Activated naive CD4-positive, alpha-beta T cell treated with anti-CD3 and anti-CD28 coated beads, Interleukin-2, amount 10 ng/mL, durations not matched to agents 5 hours and 36 hours (primary cell): ENCODE results near the gene ARHGEF37. TPM values are rescaled to one million over a fixed set of nuclear protein-coding genes. Genes with fewer than 3 reads are reported as not detected.

Source experiments
- total RNA-seq, 2 experiments: library from RNA; stranded (reverse); gene quantifications; one replicate each; pipeline ENCODE4 v1.2.3, GENCODE V29; 2021

The ARHGEF37 gene
- under 1 TPM; 0.28 to 0.51 TPM for total RNA-seq

DNA sequence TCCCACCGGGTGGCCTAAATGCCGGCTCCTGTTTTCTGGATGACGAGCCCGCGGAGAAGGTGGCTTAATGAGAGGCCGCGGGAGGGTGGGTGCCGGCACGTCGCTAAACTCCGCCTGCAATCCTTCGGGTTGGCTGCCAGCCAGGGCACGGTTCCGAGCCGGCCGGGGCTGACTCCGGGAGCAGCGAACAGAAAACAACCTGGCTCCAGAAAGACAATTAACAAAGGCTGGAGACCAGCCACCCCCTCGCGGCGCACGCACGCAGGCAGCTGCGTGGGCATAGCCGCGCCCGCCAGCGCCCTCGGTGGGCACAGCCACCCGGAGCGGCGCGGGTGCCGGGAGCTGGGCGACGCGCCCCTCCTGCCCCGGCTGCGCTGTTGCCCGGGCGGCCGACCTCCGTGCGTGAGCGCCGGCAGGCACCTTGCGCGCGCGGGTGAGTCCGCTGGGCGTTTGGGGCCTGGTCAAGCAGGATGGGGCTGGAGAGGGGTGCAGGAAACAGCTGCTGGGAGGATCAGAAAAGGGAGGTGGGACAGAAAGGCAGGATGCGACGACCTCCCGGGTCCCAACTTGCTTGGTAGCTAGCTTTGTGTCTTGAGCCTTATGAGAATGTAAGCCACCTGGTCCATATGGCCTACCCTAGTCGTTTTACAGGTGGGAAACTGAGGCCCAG lies at the start of gene ARHGEF37:
TSS of gene ARHGEF37 (plus strand) at position 307 of the 670 bp plus-strand sequence. CDS start 16,272 bp downstream, outside the sequence.

DNA sequence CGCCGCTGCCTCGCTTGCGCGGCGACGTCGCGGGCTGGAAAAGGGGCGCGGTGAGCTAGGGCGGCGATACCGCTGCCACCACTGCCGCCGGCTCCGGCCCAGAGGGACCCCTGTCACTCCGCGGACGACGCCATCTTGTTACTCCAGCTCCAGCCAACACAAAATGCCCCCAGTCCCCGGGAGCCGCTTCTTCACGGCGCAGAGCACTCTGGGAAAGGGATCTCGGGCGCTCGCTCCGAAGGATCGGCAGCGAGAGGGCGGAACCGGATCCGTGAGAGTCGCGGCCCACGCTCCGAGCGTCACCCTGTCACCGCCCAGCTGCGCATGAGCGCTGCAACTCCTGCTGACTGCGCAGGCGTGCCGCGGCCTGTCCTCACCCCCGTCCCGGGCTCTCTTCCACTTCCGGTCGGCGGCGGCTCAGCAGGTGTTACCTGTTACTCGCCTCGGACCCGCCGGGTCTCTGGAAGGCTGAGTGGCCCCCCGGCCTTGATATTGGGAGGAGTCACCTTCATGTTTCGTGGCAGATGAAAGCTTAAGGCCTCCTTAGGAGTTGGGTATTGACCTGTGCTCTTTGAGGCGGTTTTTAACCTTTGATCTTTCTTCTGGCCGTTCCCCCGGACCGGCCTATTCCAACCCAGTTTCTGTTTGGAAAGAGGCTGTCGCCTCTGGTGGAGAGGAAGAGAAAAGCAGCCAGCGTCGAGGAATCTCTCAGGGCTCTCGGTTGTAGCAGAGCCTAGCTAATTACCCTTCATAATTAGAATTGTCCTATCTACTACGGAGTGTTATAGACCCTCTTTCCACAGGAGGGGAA lies 29.9 kb upstream of the ARHGEF37 start, which contains the start of gene CSNK1A1:
TSS of gene CSNK1A1 (minus strand) at position 213 of the 811 bp plus-strand sequence. CDS start 475 bp downstream, outside the sequence.

Other genes starting within 250 kb of the ARHGEF37 start
- 10 to 100 TPM; 34.1 to 38.7 TPM for gene GRPEL2, start 236.0 kb upstream of the ARHGEF37 start, total RNA-seq
- gene PCYOX1L, start 223.5 kb upstream of the ARHGEF37 start, total RNA-seq, result 10 to 100 TPM; 33.4 TPM
- not detected for gene IL17B, start 202.2 kb upstream of the ARHGEF37 start, total RNA-seq
- gene CSNK1A1, start 30.1 kb upstream of the ARHGEF37 start, total RNA-seq, result 100 to 1,000 TPM; 154 to 156 TPM
- gene PPARGC1B, start 148.8 kb downstream of the ARHGEF37 start, total RNA-seq, result 1 to 10 TPM; 5.7 to 5.9 TPM